ENCODE results near the gene MIPEP.
A peak's percentile ranks its signal among the peaks of the same experiment; 100 is the strongest.

MIPEP gene

DNA sequence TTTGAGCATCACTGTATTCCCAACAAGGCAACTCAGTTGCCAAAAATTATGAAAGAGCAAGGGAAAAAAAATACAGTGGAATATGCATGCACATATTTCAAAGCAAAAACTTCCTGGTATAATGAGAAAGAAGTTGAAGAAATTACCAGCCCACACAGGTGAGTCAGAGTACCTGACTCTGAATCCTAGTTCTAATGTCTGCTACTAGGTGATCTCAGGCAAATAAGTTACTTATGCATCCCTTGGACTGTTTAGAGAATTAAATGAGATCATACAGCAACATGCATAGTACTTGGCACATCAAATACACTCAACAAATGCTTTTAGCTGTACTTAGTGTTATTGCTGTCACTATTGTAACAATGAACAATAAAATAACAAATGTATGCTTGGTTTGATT, 144.9 kb downstream of the MIPEP start:
- H3K27ac ChIP-seq (replicated peaks) = no peak overlapping the region
- H3K27me3 ChIP-seq (ENCODE audit: insufficient read depth, poor library complexity, severe bottlenecking) = no peaks in the 10 kb centered on the region
- DNase-seq (ENCODE audit: low read depth in 1 of 2, low spot score in 1 of 2) = no peak
- TF ChIP-seq POLR2AphosphoS5 (IDR thresholded peaks at IDR 0.05; ENCODE audit: low read depth) (no peak), CTCF (IDR thresholded peaks at IDR 0.05; ENCODE audit: insufficient read depth, low read length) (no peak), GABPA (IDR thresholded peaks at IDR 0.05; ENCODE audit: low read depth) (no peak), REST (IDR thresholded peaks at IDR 0.05; ENCODE audit: insufficient replicate concordance, low read depth) (no peak), SPI1 (IDR thresholded peaks at IDR 0.05; ENCODE audit: borderline replicate concordance, low read depth) (no peak)
- H3K4me3 ChIP-seq (replicated peaks; ENCODE audit: insufficient read depth, low read length) = no peak overlapping the region

- H3K27ac ChIP-seq (replicated peaks) = no peak overlapping the region
- DNase-seq (ENCODE audit: low read depth in 1 of 2, low spot score in 1 of 2) = no peak
- TF ChIP-seq CTCF (IDR thresholded peaks at IDR 0.05; ENCODE audit: insufficient read depth, low read length) (no peak), POLR2AphosphoS5 (IDR thresholded peaks at IDR 0.05; ENCODE audit: low read depth) (no peak), GABPA (IDR thresholded peaks at IDR 0.05; ENCODE audit: low read depth) (no peak), SPI1 (IDR thresholded peaks at IDR 0.05; ENCODE audit: borderline replicate concordance, low read depth) (no peak), REST (IDR thresholded peaks at IDR 0.05; ENCODE audit: insufficient replicate concordance, low read depth) (no peak)
Measured at GRCh38 chr13:23743278-23744076, 145.7 kb downstream of the MIPEP start.

GRCh38 chr13:23741879-23742510, 147.2 kb downstream of the MIPEP start:
- H3K27me3 ChIP-seq (ENCODE audit: insufficient read depth, poor library complexity, severe bottlenecking) = no peaks in the 10 kb centered on the region
- DNase-seq (ENCODE audit: low read depth in 1 of 2, low spot score in 1 of 2) = no peak
- peak; percentile 39 for TF ChIP-seq CTCF (IDR thresholded peaks at IDR 0.05; ENCODE audit: insufficient read depth, low read length)
- no peak for TF ChIP-seq SPI1 (IDR thresholded peaks at IDR 0.05; ENCODE audit: borderline replicate concordance, low read depth)
- TF ChIP-seq POLR2AphosphoS5 (IDR thresholded peaks at IDR 0.05; ENCODE audit: low read depth) = no peak
- no peak for TF ChIP-seq REST (IDR thresholded peaks at IDR 0.05; ENCODE audit: insufficient replicate concordance, low read depth)
- no peak overlapping the region for H3K4me3 ChIP-seq (replicated peaks; ENCODE audit: insufficient read depth, low read length)
- H3K27ac ChIP-seq (replicated peaks) = no peak overlapping the region

More at GRCh38 chr13:23743278-23744076, 145.7 kb downstream of the MIPEP start:
- Histone ChIP-seq H3K4me3 (replicated peaks; ENCODE audit: insufficient read depth, low read length) (no peak overlapping the region), H3K27me3 (ENCODE audit: insufficient read depth, poor library complexity, severe bottlenecking) (no peaks in the 10 kb centered on the region)

All from HL-60 (cell line).